NCI-H1092 treated with DMSO at 0.1 percent for 48 hours (cell line): ENCODE data around the gene MEX3A.
A peak's percentile ranks its signal among the peaks of the same experiment; 100 is the strongest.
"Not testable (repeated sequence)": the region's sequence is repeated elsewhere in the genome, so short reads cannot be mapped to it uniquely, and the experiment has no call there.

ENCODE experiments used
- DNase-seq: peaks from one replicate; lab custom pipeline; 2025; lab: John Stamatoyannopoulos, UW

MEX3A gene

DNA sequence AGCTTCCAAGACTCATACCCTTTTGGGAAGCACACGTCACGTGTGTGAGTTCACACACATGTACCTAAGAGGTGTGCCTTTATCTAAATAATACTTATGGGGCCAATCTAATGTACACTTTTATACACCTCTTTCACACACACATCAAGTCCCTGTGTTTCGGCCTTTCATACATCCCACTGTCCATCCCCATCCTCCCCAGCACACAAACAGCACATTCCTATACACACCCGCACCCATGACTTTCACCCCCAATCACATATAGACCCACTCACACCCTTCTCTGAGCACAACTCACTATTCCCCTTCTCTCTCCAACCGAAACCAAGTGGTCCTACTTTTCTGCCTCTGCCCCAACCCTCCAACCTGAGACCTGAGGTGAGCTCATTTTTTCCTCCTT, 3.5 kb downstream of the MEX3A start:
- DNase-seq = no peak

GRCh38 chr1:156077430-156077760, 4.9 kb downstream of the MEX3A start:
- no peak for DNase-seq

DNA sequence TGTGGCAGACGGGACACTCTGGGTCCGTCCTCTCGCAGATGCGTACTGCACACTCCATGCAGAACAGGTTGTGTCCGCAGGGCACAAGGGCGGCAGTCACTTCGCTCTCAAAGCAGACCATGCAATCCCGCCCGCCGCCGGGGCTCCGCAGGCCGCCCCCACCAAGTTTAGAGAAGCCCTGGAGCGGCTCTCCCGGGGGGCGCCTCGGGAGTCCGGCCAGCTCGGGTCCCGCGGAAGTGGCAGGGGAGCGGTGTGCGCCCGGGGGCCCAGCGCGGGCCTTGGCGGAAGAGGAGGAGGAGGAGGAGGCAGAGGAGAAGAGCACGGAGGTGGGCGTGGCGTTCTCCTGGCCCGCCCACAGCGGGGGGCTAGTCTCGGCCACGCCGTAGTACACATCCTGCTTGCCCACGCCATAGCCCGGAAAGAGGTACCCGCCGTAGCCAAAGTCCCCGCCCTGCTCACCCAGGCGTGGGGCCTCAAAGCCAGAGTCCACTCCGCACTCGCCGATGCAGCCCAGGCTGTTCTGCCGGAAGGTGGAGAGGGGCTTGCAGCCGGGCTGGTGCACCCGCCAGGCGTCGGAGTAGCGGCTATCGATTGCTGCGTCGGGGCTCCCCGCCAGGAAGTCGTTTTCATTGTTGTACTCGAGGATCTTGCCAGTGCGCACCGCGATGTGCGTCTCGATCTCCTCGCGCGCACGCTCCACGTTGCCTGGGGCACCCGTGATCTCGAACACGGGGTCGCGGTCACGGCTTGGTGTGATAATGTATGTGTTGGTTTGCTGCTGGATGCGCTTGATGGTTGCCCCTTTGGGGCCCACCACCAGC, 5.4 kb downstream of the MEX3A start:
- no peak for DNase-seq

- DNase-seq = no peak
Measured at GRCh38 chr1:156075775-156076204, 6.5 kb downstream of the MEX3A start.

GRCh38 chr1:156075162-156075561, 7.1 kb downstream of the MEX3A start:
- DNase-seq = peak; percentile 14

DNA sequence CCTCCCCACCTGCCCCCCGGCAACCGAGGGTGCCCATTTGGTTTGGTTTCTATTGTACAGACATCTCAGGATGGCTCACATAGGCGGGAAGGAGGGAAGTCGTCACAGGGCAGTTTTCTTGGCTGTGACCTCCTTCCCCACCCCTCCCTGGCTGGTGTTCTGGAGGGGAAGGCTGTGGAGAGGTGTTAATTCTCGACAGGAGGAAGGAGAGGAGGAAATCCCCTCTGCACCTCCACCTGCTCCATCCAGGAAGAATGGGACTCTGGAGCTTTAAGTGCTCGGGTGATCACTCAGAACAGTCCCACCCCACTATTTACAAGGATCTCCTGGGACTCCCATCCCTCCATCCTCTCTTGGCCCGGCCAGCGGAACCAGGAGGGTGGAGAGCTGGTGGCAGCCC, 7.6 kb downstream of the MEX3A start:
- DNase-seq = no peak

GRCh38 chr1:156073740-156074139, 8.5 kb downstream of the MEX3A start:
- DNase-seq = peak; percentile 17

GRCh38 chr1:156073110-156073687, 9.1 kb downstream of the MEX3A start:
- DNase-seq = no peak

DNA sequence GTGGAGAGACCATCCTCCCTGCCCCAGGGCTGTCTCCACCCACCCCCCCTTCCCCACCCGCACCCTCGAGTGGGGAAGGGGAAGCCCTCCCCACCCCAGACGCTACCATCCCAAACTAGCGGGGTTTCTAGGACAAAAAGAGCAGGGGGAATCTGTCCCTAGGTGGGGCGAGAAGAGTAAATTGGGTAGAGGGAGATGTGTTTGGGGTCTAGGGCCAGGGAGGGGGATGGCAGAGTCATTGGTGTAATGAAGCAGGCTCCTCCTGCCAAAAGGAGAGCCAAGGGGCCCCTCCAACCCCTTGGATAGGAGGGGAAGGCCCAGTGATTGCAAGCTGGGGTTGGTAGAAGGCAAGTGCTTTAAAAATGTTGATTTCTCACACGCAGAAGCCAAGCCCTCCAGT, 10.0 kb downstream of the MEX3A start:
- DNase-seq = no peak

GRCh38 chr1:156071332-156071816, 10.9 kb downstream of the MEX3A start:
- not testable (repeated sequence) for DNase-seq

GRCh38 chr1:156070548-156070947, 11.7 kb downstream of the MEX3A start:
- peak; percentile 96 for DNase-seq

GRCh38 chr1:156069490-156070455, 12.5 kb downstream of the MEX3A start:
- DNase-seq = no peak

- no peak for DNase-seq
Measured at GRCh38 chr1:156067262-156067661, 15.0 kb downstream of the MEX3A start.

GRCh38 chr1:156065871-156066270, 16.4 kb downstream of the MEX3A start:
- DNase-seq = no peak

GRCh38 chr1:156065212-156065611, 17.1 kb downstream of the MEX3A start:
- DNase-seq = no peak

DNA sequence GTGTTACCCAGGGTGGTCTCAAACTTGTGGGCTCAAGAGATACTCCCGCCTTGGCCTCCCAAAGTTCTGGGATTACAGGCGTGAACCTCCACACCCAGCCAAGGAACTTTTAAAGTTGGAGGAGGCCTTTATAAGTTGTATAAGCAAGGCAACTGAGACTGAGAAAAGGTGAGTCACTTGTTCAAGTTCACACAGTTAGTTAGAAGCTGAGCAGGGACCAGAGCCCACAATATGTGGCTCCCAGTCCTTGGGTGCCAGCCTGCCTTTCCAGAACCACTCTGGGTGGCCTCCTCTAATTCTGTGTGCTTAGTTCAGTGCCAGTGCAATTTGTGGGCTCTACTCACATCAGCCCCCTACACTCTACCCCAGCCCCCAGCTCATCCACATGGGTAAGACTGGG, 17.6 kb downstream of the MEX3A start:
- DNase-seq = no peak

DNA sequence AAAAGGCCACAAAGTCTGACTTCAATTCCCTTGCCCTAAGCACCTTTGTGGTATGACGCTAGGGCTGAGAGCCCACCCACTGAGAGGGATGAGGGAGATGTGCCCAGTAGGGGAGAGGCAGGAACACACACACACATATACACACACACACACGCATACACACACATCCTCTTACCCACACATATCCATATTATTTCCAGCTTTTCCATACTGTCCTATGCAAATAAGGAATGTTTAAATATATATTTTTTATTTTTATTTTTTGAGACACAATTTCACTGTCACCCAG, 18.3 kb downstream of the MEX3A start:
- DNase-seq = no peak

- no peak for DNase-seq
Measured at GRCh38 chr1:156062189-156062588, 20.1 kb downstream of the MEX3A start.

GRCh38 chr1:156060937-156061636, 21.2 kb downstream of the MEX3A start, which contains the start of gene RAB25:
Gene RAB25, plus strand, starts transcription at chr1:156061160. Its CDS starts 241 bp downstream, at chr1:156061401.
- no peak for DNase-seq

DNA sequence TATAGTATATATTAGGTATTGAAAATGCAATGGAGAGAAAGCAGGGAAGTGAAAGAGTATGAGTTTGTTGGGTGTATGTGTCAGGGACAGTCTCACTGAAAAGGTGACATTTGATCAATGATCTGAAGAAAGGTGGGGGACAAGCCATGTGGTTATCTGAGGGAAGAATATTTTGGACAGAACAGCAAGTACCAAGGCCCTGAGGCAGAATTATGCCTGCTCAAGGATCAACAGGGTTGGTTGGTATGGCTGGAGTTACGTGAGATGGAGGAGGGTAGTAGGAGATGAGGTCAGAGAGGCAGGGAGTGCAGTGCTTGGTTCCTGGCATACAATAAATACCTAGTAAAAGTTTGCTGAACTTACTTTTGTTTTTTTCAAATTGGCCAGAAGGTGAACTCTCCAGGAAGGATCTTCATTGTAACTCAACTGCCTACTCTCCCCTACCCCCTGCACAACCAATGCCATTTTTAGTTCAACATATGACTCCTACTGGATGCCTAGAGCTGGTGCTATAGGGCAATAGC, 25.9 kb downstream of the MEX3A start:
- no peak for DNase-seq

GRCh38 chr1:156055281-156056048, 26.8 kb downstream of the MEX3A start:
- no peak for DNase-seq
